DOHH2 (cell line): ENCODE results near the gene ATAD3C.

Experiments used
- CTCF ChIP-seq: fragments of 200-600 bp; sonication (generic); IDR thresholded peaks from one replicate; pipeline ENCODE4 v1.5.1; 2014; ENCODE audit warnings: antibody characterized with exemption, mild to moderate bottlenecking, low read depth, low read length; ENCODE audit not compliant: poor library complexity, severe bottlenecking
- EZH2phosphoT487 ChIP-seq: fragments of 200-600 bp; sonication (generic); IDR thresholded peaks from 2 replicates; pipeline ENCODE4 v1.6.1; 2017; ENCODE audit warnings: borderline replicate concordance, mild to moderate bottlenecking, antibody characterized with exemption, low read length, moderate library complexity, mixed read lengths

DNA sequence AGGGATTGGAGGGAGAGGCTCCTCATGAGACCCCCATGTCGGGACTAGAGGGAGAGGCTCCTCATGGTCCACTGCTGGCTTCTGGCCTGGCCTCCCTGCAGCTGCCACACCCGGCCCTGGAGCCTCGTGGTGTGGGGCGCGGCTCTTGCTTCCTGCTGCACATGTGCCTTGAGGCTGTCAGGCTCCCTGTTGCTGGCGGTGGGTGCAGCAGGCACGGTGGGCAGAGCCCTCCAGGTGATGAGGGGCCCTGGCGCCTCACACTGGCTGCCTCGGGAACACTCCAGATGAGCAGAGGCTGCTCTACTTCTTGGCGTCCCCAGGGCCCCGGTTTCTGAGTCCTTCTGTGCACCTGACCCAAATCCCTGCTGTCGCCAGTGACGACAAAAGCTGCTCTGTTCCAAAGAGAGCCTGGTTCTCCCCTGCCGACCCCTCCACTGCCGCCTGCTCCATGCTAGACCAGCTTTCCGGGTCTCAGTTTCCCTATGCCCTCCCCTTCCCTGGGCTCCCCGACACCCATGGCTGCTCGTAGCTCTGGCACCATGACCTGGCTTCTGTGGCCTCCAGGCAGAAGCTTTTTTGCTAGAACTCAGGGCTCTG, 12.3 kb downstream of the ATAD3C start:
- TF ChIP-seq CTCF = no peak
- TF ChIP-seq EZH2phosphoT487 = no peak
